Measurements from ENCODE around the gene BORCS5. TPM values are rescaled to one million over a fixed set of nuclear protein-coding genes. Genes with fewer than 3 reads are reported as not detected.
A peak's percentile ranks its signal among the peaks of the same experiment; 100 is the strongest.
"Not testable (repeated sequence)": the region's sequence is repeated elsewhere in the genome, so short reads cannot be mapped to it uniquely, and the experiment has no call there.

The BORCS5 gene
- total and polyA plus RNA-seq, 5 donors from 2014 or later, result 25.0 to 39.2 (median 36.2) TPM

DNA sequence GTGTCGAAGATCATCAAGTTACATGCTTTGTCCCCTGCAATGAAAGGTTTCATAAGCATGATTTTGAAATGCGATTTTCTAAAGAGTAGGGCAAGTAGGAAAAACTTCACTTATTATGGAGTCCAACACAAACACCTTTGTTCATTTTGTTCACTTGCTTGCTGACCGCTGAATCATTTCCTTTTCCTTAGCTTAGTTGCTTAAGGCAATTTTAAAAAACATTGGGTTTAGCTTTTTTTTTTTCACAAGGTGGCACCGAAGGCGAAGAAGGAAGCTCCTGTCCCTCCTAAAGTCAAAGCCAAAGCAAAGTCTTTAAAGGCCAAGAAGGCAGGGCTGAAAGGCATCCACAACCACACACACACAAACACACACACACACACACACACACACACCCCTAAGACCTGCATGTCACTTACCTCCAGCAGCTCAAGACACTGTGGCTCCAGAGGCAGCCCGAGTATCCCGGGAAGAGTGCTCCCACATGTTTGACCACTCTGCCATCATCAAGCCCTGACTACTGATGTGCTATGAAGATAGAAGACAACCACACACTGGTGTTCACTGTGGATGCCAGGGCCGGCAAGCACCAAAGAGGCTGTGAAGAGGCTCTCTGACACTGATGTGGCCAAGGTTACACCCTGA is 18.2 kb upstream of the BORCS5 start:
- no peaks in the 10 kb centered on the region for H3K27me3 ChIP-seq (ENCODE audit: control insufficient read depth, insufficient read depth, low read length)
- no peaks in the 10 kb centered on the region for H3K9me3 ChIP-seq (ENCODE audit: control insufficient read depth in 2 of 2, low read length in 2 of 2)
- no peak overlapping the region for H3K4me3 ChIP-seq (ENCODE audit: low read depth, low read length)
- Mint-ChIP-seq H3K27me3 (peaks cover 13% of the 10 kb centered on the region), H3K4me3 (no peak overlapping the region), H3K27ac (peak overlapping the region in 1 of 3 donors; percentile 12), H3K36me3 (no peaks in the 10 kb centered on the region), H3K9me3 (peaks cover 0 to 2% (median 0%) of the 10 kb centered on the region in 7 donors), H3K4me1 (peaks cover 9 to 19% (median 12%) of the 10 kb centered on the region in 4 donors)
- H3K4me1 ChIP-seq (ENCODE audit: control insufficient read depth, insufficient read depth, low read length, poor library complexity, severe bottlenecking), result no peaks in the 10 kb centered on the region
- H3K36me3 ChIP-seq (ENCODE audit: control insufficient read depth, insufficient read depth, low read length), result no peaks in the 10 kb centered on the region
- no peak overlapping the region for H3K27ac ChIP-seq (ENCODE audit: insufficient read depth, low read length, poor library complexity, severe bottlenecking)
- ATAC-seq (ENCODE audit: low read depth in 2 of 2) (no peak), DNase-seq (no peak)

DNA sequence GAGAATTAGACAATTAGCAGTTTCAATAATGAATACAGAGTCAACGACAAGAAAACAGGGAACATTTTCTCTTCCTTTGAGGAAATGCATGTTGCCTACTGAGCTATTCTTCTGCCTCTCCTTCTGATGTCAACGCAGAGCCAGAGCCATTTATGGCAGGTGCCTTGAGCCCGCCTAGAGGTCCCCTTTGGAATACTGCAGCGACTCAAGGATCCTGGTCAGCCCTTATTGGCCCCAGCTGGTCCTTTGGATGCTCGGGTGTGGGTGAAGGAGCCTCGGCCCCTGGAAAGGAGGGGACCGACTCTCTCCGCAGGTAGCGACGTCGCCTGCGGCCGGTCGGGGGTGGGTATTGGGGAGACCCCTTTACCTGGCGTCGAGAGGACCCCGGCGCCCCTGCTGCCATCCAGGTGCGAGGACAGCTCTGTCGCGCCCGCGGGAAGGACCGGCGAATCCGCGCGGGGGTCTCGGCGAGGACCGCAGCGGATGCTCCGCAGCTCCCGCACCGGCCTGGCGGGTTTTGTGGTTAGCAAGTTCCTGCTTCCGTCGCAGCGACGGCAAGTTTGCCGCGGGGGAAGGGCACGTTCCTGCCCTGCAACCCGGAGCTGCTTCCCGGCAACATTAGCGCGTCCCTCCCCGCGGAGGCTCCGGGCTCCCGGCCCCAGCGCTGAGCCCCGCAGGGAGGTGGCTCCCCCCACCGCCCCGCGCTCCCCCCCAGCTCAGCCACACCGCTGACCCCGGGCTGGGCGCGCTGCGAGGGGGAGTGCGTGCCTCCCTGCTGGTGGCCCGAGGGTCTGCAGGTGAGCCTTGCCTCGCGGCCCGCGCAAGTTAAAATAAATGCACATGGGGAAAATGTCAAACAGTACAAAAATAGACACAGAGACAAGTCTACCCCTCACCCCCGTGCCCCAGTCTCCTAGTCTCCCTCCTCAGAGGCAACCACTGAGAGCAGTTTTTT is 6.9 kb upstream of the BORCS5 start, which contains the start of gene MANSC1:
Gene MANSC1, minus strand, starts transcription at position 532 of the 955 bp plus-strand sequence. CDS start 6,928 bp downstream, outside the sequence.
- Mint-ChIP-seq H3K4me1 (peaks cover 12 to 34% (median 24%) of the 10 kb centered on the region in 4 donors), H3K4me3 (peak within 1 kb of the TSS; percentile 76 to 83 (median 79)), H3K27me3 (no peaks in the 10 kb centered on the region), H3K36me3 (no peaks in the 10 kb centered on the region), H3K27ac (peak within 1 kb of the TSS; percentile 72 to 84 (median 80)), H3K9me3 (peaks cover 0 to 5% (median 0%) of the 10 kb centered on the region in 7 donors)
- Histone ChIP-seq H3K9me3 (ENCODE audit: control insufficient read depth in 2 of 2, low read length in 2 of 2) (no peaks in the 10 kb centered on the region), H3K27ac (ENCODE audit: insufficient read depth, low read length, poor library complexity, severe bottlenecking) (peak within 1 kb of the TSS; percentile 63), H3K4me1 (ENCODE audit: control insufficient read depth, insufficient read depth, low read length, poor library complexity, severe bottlenecking) (peaks cover 16% of the 10 kb centered on the region), H3K36me3 (ENCODE audit: control insufficient read depth, insufficient read depth, low read length) (no peaks in the 10 kb centered on the region), H3K4me3 (ENCODE audit: low read depth, low read length) (peak within 1 kb of the TSS; percentile 52), H3K27me3 (ENCODE audit: control insufficient read depth, insufficient read depth, low read length) (no peaks in the 10 kb centered on the region)
- DNase-seq (peak; percentile 26 to 76 (median 45)), ATAC-seq (ENCODE audit: low read depth in 2 of 2) (peak; percentile 55 to 57)

- Histone ChIP-seq H3K27ac (ENCODE audit: insufficient read depth, low read length, poor library complexity, severe bottlenecking) (no peak overlapping the region), H3K9me3 (ENCODE audit: control insufficient read depth in 2 of 2, low read length in 2 of 2) (no peaks in the 10 kb centered on the region), H3K4me3 (ENCODE audit: low read depth, low read length) (peak overlapping the region; percentile 52), H3K36me3 (ENCODE audit: control insufficient read depth, insufficient read depth, low read length) (no peaks in the 10 kb centered on the region), H3K27me3 (ENCODE audit: control insufficient read depth, insufficient read depth, low read length) (no peaks in the 10 kb centered on the region), H3K4me1 (ENCODE audit: control insufficient read depth, insufficient read depth, low read length, poor library complexity, severe bottlenecking) (peaks cover 16% of the 10 kb centered on the region)
- Mint-ChIP-seq H3K36me3 (no peaks in the 10 kb centered on the region), H3K27me3 (no peaks in the 10 kb centered on the region), H3K27ac (peak overlapping the region; percentile 45 to 63 (median 52)), H3K9me3 (peaks cover 0 to 5% (median 0%) of the 10 kb centered on the region in 7 donors), H3K4me3 (peak overlapping the region; percentile 68 to 83 (median 76)), H3K4me1 (peaks cover 15 to 39% (median 26%) of the 10 kb centered on the region in 4 donors)
- DNase-seq, result no peak
- ATAC-seq (ENCODE audit: low read depth in 2 of 2), result no peak
These were observed 5.9 kb upstream of the BORCS5 start for GRCh38 chr12:12350868-12351463.

- peaks cover 20% of the 10 kb centered on the region for H3K4me1 ChIP-seq (ENCODE audit: control insufficient read depth, insufficient read depth, low read length, poor library complexity, severe bottlenecking)
- not testable (repeated sequence) for H3K36me3 Mint-ChIP-seq; H3K9me3 Mint-ChIP-seq; H3K27me3 ChIP-seq (ENCODE audit: control insufficient read depth, insufficient read depth, low read length); H3K27ac ChIP-seq (ENCODE audit: insufficient read depth, low read length, poor library complexity, severe bottlenecking); DNase-seq; H3K27ac Mint-ChIP-seq; H3K36me3 ChIP-seq (ENCODE audit: control insufficient read depth, insufficient read depth, low read length); H3K27me3 Mint-ChIP-seq; H3K9me3 ChIP-seq (ENCODE audit: control insufficient read depth in 2 of 2, low read length in 2 of 2); ATAC-seq (ENCODE audit: low read depth in 2 of 2); H3K4me3 ChIP-seq (ENCODE audit: low read depth, low read length)
- Mint-ChIP-seq H3K4me3 (peak overlapping the region in 2 of 4 donors; percentile 22 to 68), H3K4me1 (peaks cover 17 to 45% (median 28%) of the 10 kb centered on the region in 4 donors)
These were observed 5.3 kb upstream of the BORCS5 start for GRCh38 chr12:12351468-12352185.

- Histone ChIP-seq H3K27ac (ENCODE audit: insufficient read depth, low read length, poor library complexity, severe bottlenecking) (no peak overlapping the region), H3K27me3 (ENCODE audit: control insufficient read depth, insufficient read depth, low read length) (no peaks in the 10 kb centered on the region), H3K4me3 (ENCODE audit: low read depth, low read length) (no peak overlapping the region), H3K36me3 (ENCODE audit: control insufficient read depth, insufficient read depth, low read length) (no peaks in the 10 kb centered on the region), H3K9me3 (ENCODE audit: control insufficient read depth in 2 of 2, low read length in 2 of 2) (no peaks in the 10 kb centered on the region), H3K4me1 (ENCODE audit: control insufficient read depth, insufficient read depth, low read length, poor library complexity, severe bottlenecking) (peaks cover 31% of the 10 kb centered on the region)
- Mint-ChIP-seq H3K27me3 (peaks cover 5% of the 10 kb centered on the region), H3K36me3 (no peaks in the 10 kb centered on the region), H3K27ac (peak overlapping the region in 1 of 3 donors; percentile 1), H3K4me3 (peak overlapping the region in 1 of 4 donors; percentile 62), H3K4me1 (peaks cover 17 to 47% (median 34%) of the 10 kb centered on the region in 4 donors), H3K9me3 (no peaks in the 10 kb centered on the region)
- no peak for ATAC-seq (ENCODE audit: low read depth in 2 of 2)
- DNase-seq, result no peak
These were observed 3.6 kb upstream of the BORCS5 start for GRCh38 chr12:12353276-12353675.

DNA sequence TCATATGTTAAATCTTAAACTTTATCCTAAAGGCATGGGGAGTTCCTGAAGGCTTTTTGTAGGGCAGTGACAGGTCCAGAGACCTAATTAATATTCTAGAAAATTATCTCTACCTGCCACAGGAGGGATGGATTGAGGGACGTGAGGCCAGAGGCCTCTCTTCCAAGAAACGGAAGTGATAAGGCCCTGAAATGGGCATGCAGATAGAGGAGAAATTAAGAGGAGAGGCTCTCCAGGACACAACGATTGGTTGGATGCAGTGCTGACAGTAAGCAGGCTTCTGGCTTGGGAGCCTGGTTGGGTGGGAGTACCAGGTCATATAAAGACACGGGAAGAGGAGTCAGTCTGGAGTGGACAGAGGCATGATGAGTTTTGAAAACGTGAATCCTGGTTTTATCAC is 3.1 kb upstream of the BORCS5 start:
- DNase-seq (no peak), ATAC-seq (ENCODE audit: low read depth in 2 of 2) (no peak)
- H3K27ac ChIP-seq (ENCODE audit: insufficient read depth, low read length, poor library complexity, severe bottlenecking), result no peak overlapping the region
- H3K9me3 ChIP-seq (ENCODE audit: control insufficient read depth in 2 of 2, low read length in 2 of 2), result no peaks in the 10 kb centered on the region
- H3K27me3 ChIP-seq (ENCODE audit: control insufficient read depth, insufficient read depth, low read length), result no peaks in the 10 kb centered on the region
- H3K36me3 ChIP-seq (ENCODE audit: control insufficient read depth, insufficient read depth, low read length), result no peaks in the 10 kb centered on the region
- H3K27me3 Mint-ChIP-seq, result peaks cover 5% of the 10 kb centered on the region
- peaks cover 23 to 50% (median 38%) of the 10 kb centered on the region in 4 donors for H3K4me1 Mint-ChIP-seq
- H3K36me3 Mint-ChIP-seq, result no peaks in the 10 kb centered on the region
- H3K4me3 ChIP-seq (ENCODE audit: low read depth, low read length), result no peak overlapping the region
- H3K4me1 ChIP-seq (ENCODE audit: control insufficient read depth, insufficient read depth, low read length, poor library complexity, severe bottlenecking), result peaks cover 36% of the 10 kb centered on the region
- H3K9me3 Mint-ChIP-seq, result no peaks in the 10 kb centered on the region
- peak overlapping the region in 2 of 4 donors; percentile 43 to 62 for H3K4me3 Mint-ChIP-seq
- H3K27ac Mint-ChIP-seq, result peak overlapping the region in 1 of 3 donors; percentile 1

DNA sequence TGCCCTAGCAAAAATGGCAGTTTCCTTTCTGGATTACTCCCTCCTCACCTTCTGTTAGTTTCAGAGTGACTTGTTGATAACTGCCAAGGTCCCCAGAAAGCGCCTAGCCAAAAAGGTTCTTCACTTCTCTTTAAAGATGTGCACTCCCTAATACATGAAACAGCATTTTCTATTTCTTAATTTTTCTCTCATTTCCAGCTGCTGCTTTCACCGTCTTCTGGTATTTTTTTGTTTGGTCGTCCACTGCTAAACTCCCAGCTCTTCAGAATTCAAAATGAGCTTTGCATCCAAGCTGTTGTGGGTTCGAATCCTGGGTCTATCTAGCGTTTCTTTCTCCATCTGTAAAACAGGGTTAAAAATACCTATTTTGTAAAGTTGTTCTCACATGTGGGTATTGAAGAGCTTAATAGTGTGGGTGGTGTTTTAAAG is 397 bp upstream of the BORCS5 start:
- Histone ChIP-seq H3K27ac (ENCODE audit: insufficient read depth, low read length, poor library complexity, severe bottlenecking) (peak overlapping the region; percentile 97), H3K36me3 (ENCODE audit: control insufficient read depth, insufficient read depth, low read length) (no peaks in the 10 kb centered on the region), H3K9me3 (ENCODE audit: control insufficient read depth in 2 of 2, low read length in 2 of 2) (no peaks in the 10 kb centered on the region), H3K4me1 (ENCODE audit: control insufficient read depth, insufficient read depth, low read length, poor library complexity, severe bottlenecking) (peaks cover 27% of the 10 kb centered on the region), H3K4me3 (ENCODE audit: low read depth, low read length) (peak overlapping the region; percentile 76), H3K27me3 (ENCODE audit: control insufficient read depth, insufficient read depth, low read length) (no peaks in the 10 kb centered on the region)
- peaks cover 20 to 48% (median 37%) of the 10 kb centered on the region in 4 donors for H3K4me1 Mint-ChIP-seq
- H3K27ac Mint-ChIP-seq, result peak overlapping the region; percentile 98 to 100 (median 99)
- peaks cover 5% of the 10 kb centered on the region for H3K27me3 Mint-ChIP-seq
- no peak for ATAC-seq (ENCODE audit: low read depth in 2 of 2)
- peaks cover 4% of the 10 kb centered on the region for H3K36me3 Mint-ChIP-seq
- H3K4me3 Mint-ChIP-seq, result peak overlapping the region; percentile 89 to 95 (median 90)
- no peaks in the 10 kb centered on the region for H3K9me3 Mint-ChIP-seq
- no peak for DNase-seq
